Naive B cell (primary cell): ENCODE results near the gene PIF1. TPM values are rescaled to one million over a fixed set of nuclear protein-coding genes. Genes with fewer than 3 reads are reported as not detected.

Experiments used
- ATAC-seq, 2 donors: fragments of 150-1000 bp; cut with Tn5 transposase; 2 replicates each; pipeline ENCODE4 v1.10.0; 2021; ENCODE audit warnings: low read depth in 2 of 2, mild to moderate bottlenecking in 2 of 2, moderate library complexity in 2 of 2
- DNase-seq: peaks from one replicate; pipeline ENCODE4 v3.0.0; 2022
- H3K27ac Mint-ChIP-seq, 6 donors: one replicate each; pipeline ENCODE4 v1.8.0; 2020 to 2022; ENCODE audit warnings: mild to moderate bottlenecking in 6 of 6, mixed read lengths in 6 of 6, moderate library complexity in 5 of 6, inconsistent platforms in 2 of 6
- H3K27me3 Mint-ChIP-seq, 3 donors: one replicate each; pipeline ENCODE4 v1.8.0; 2021 to 2022; ENCODE audit warnings: mixed read lengths in 3 of 3, mild to moderate bottlenecking in 1 of 3
- H3K36me3 Mint-ChIP-seq, 2 donors: one replicate each; pipeline ENCODE4 v1.8.0; 2020 to 2022; ENCODE audit warnings: mixed read lengths in 2 of 2, inconsistent platforms in 1 of 2, mild to moderate bottlenecking in 1 of 2
- H3K4me1 Mint-ChIP-seq, 3 donors: one replicate each; pipeline ENCODE4 v1.8.0; 2020 to 2022; ENCODE audit warnings: mixed read lengths in 3 of 3, inconsistent platforms in 1 of 3, mild to moderate bottlenecking in 1 of 3, moderate library complexity in 1 of 3
- H3K4me3 Mint-ChIP-seq, 8 donors: one replicate each; pipeline ENCODE4 v1.8.0; 2020 to 2022; ENCODE audit warnings: mild to moderate bottlenecking in 8 of 8, mixed read lengths in 8 of 8, moderate library complexity in 8 of 8, inconsistent platforms in 2 of 8
- H3K9me3 Mint-ChIP-seq, 7 donors: one replicate each; pipeline ENCODE4 v1.8.0; 2020 to 2022; ENCODE audit warnings: mixed read lengths in 7 of 7, mild to moderate bottlenecking in 5 of 7, inconsistent platforms in 2 of 7, moderate library complexity in 1 of 7
- polyA plus RNA-seq, 6 donors: library from polyadenylated mRNA; unstranded; fragments of 300-500 nt; fragmentation: Illumina TruSeq; gene quantifications; one replicate each; pipeline ENCODE4 v1.2.3, GENCODE V29; 2021; ENCODE audit warnings: low read depth in 6 of 6

The PIF1 gene
- polyA plus RNA-seq, 6 donors from 2014 or later: 0.24 to 0.62 (median 0.45) TPM; not detected in 3

GRCh38 chr15:64774629-64775493, 50.6 kb downstream of the PIF1 start:
- DNase-seq (no peak), ATAC-seq (peak; percentile 56 to 60)
- H3K4me1 Mint-ChIP-seq: peaks cover 5 to 14% (median 9%) of the 10 kb centered on the region in 3 donors
- H3K9me3 Mint-ChIP-seq: no peaks in the 10 kb centered on the region
- peak overlapping the region in 2 of 6 donors; percentile 65 to 92 for H3K27ac Mint-ChIP-seq
- peak overlapping the region; percentile 63 to 88 (median 79) for H3K4me3 Mint-ChIP-seq
- no peaks in the 10 kb centered on the region for H3K36me3 Mint-ChIP-seq
- peaks cover 38 to 50% (median 43%) of the 10 kb centered on the region in 3 donors for H3K27me3 Mint-ChIP-seq

- H3K9me3 Mint-ChIP-seq: no peaks in the 10 kb centered on the region
- no peaks in the 10 kb centered on the region for H3K36me3 Mint-ChIP-seq
- ATAC-seq (no peak), DNase-seq (no peak)
- H3K27ac Mint-ChIP-seq: peak overlapping the region in 2 of 6 donors; percentile 65 to 92
- peaks cover 36 to 45% (median 36%) of the 10 kb centered on the region in 3 donors for H3K27me3 Mint-ChIP-seq
- peak overlapping the region; percentile 63 to 88 (median 81) for H3K4me3 Mint-ChIP-seq
- H3K4me1 Mint-ChIP-seq: peaks cover 5 to 14% (median 9%) of the 10 kb centered on the region in 3 donors
Measured at GRCh38 chr15:64774037-64774628, 51.3 kb downstream of the PIF1 start.

- Mint-ChIP-seq H3K4me3 (peak overlapping the region; percentile 45 to 88 (median 81)), H3K4me1 (peaks cover 5 to 14% (median 9%) of the 10 kb centered on the region in 3 donors), H3K27me3 (peaks cover 31 to 41% (median 32%) of the 10 kb centered on the region in 3 donors), H3K27ac (peak overlapping the region in 2 of 6 donors; percentile 41 to 62), H3K9me3 (no peaks in the 10 kb centered on the region), H3K36me3 (no peaks in the 10 kb centered on the region)
- DNase-seq (no peak), ATAC-seq (no peak)
Measured at GRCh38 chr15:64773606-64774005, 51.8 kb downstream of the PIF1 start.

GRCh38 chr15:64772964-64773363, 52.5 kb downstream of the PIF1 start:
- no peaks in the 10 kb centered on the region for H3K9me3 Mint-ChIP-seq
- no peak for DNase-seq
- H3K4me1 Mint-ChIP-seq: peaks cover 9 to 19% (median 11%) of the 10 kb centered on the region in 3 donors
- no peaks in the 10 kb centered on the region for H3K36me3 Mint-ChIP-seq
- ATAC-seq: no peak
- H3K4me3 Mint-ChIP-seq: peak overlapping the region in 4 of 8 donors; percentile 14 to 86 (median 48)
- peaks cover 31 to 41% (median 32%) of the 10 kb centered on the region in 3 donors for H3K27me3 Mint-ChIP-seq
- H3K27ac Mint-ChIP-seq: no peak overlapping the region

- DNase-seq (no peak), ATAC-seq (no peak)
- Mint-ChIP-seq H3K4me1 (peaks cover 14 to 23% (median 15%) of the 10 kb centered on the region in 3 donors), H3K9me3 (no peaks in the 10 kb centered on the region), H3K36me3 (no peaks in the 10 kb centered on the region), H3K4me3 (peak overlapping the region in 1 of 8 donors; percentile 79), H3K27me3 (peaks cover 30 to 40% (median 31%) of the 10 kb centered on the region in 3 donors), H3K27ac (peak overlapping the region in 1 of 6 donors; percentile 40)
Measured at GRCh38 chr15:64772488-64772887, 53.0 kb downstream of the PIF1 start.

- DNase-seq (no peak), ATAC-seq (no peak)
- Mint-ChIP-seq H3K4me3 (no peak overlapping the region), H3K27me3 (peaks cover 15 to 21% (median 20%) of the 10 kb centered on the region in 3 donors), H3K4me1 (peaks cover 12 to 20% (median 17%) of the 10 kb centered on the region in 3 donors), H3K36me3 (no peaks in the 10 kb centered on the region), H3K9me3 (no peaks in the 10 kb centered on the region), H3K27ac (no peak overlapping the region)
Measured at GRCh38 chr15:64770626-64771025, 54.8 kb downstream of the PIF1 start.

GRCh38 chr15:64767203-64767602, 58.2 kb downstream of the PIF1 start:
- DNase-seq (no peak), ATAC-seq (no peak)
- H3K27ac Mint-ChIP-seq: no peak overlapping the region
- H3K4me3 Mint-ChIP-seq: peak overlapping the region in 1 of 8 donors; percentile 42
- H3K27me3 Mint-ChIP-seq: peaks cover 0 to 5% (median 2%) of the 10 kb centered on the region in 3 donors
- H3K4me1 Mint-ChIP-seq: peaks cover 16 to 25% (median 19%) of the 10 kb centered on the region in 3 donors
- peaks cover 0 to 2% (median 0%) of the 10 kb centered on the region in 7 donors for H3K9me3 Mint-ChIP-seq
- H3K36me3 Mint-ChIP-seq: no peaks in the 10 kb centered on the region

- Mint-ChIP-seq H3K9me3 (peaks cover 0 to 2% (median 0%) of the 10 kb centered on the region in 7 donors), H3K36me3 (no peaks in the 10 kb centered on the region), H3K4me1 (peaks cover 16 to 25% (median 19%) of the 10 kb centered on the region in 3 donors), H3K27me3 (peaks cover 0 to 5% (median 0%) of the 10 kb centered on the region in 3 donors), H3K27ac (peak overlapping the region in 1 of 6 donors; percentile 15), H3K4me3 (no peak overlapping the region)
- DNase-seq (no peak), ATAC-seq (no peak)
Measured at GRCh38 chr15:64766058-64766457, 59.4 kb downstream of the PIF1 start.

Other genes starting within 250 kb of the PIF1 start
- gene RBPMS2, start 50.1 kb downstream of the PIF1 start, polyA plus RNA-seq: under 1 TPM in 4 of 6 donors, not detected in 2; 0.29 to 0.64 (median 0.30) TPM
- 10 to 100 TPM in 5 of 6 donors, 1 to 10 TPM in 1; 9.7 to 20.7 (median 14.4) TPM for gene PLEKHO2, start 16.3 kb upstream of the PIF1 start, polyA plus RNA-seq
- 1 to 10 TPM in 3 of 6 donors, under 1 TPM in 2, not detected in 1; 0.14 to 3.3 (median 1.3) TPM for gene ANKDD1A, start 86.3 kb upstream of the PIF1 start, polyA plus RNA-seq
- 100 to 1,000 TPM; 190 to 258 (median 205) TPM for gene SPG21, start 164.3 kb upstream of the PIF1 start, polyA plus RNA-seq
- 10 to 100 TPM; 16.3 to 25.2 (median 19.5) TPM for gene MTFMT, start 204.0 kb upstream of the PIF1 start, polyA plus RNA-seq
- gene SLC51B, start 219.7 kb upstream of the PIF1 start, polyA plus RNA-seq: not detected
- not detected for gene RASL12, start 242.3 kb upstream of the PIF1 start, polyA plus RNA-seq